LNCaP clone FGC (cell line): ENCODE measurements around the gene GPRIN2.

Experiments used
- DNase-seq: peaks from one replicate; pipeline ENCODE4 v3.0.0-alpha.2; 2011; ENCODE audit warnings: low read depth
- H3K4me3 ChIP-seq: 2 replicates; pipeline ENCODE4 v1.5.1; 2011; ENCODE audit warnings: mild to moderate bottlenecking, low read depth, low read length, control low read depth
- CTCF ChIP-seq: IDR thresholded peaks from 2 replicates; pipeline ENCODE4 v1.5.1; 2012; ENCODE audit warnings: mild to moderate bottlenecking; ENCODE audit not compliant: control insufficient read depth, insufficient read depth; ENCODE audit errors: extremely low read depth

Gene GPRIN2

GRCh38 chr10:46523119-46523961, 33.1 kb downstream of the GPRIN2 start:
- no peak for DNase-seq
- TF ChIP-seq CTCF, result no peak
- no peak overlapping the region for H3K4me3 ChIP-seq

DNA sequence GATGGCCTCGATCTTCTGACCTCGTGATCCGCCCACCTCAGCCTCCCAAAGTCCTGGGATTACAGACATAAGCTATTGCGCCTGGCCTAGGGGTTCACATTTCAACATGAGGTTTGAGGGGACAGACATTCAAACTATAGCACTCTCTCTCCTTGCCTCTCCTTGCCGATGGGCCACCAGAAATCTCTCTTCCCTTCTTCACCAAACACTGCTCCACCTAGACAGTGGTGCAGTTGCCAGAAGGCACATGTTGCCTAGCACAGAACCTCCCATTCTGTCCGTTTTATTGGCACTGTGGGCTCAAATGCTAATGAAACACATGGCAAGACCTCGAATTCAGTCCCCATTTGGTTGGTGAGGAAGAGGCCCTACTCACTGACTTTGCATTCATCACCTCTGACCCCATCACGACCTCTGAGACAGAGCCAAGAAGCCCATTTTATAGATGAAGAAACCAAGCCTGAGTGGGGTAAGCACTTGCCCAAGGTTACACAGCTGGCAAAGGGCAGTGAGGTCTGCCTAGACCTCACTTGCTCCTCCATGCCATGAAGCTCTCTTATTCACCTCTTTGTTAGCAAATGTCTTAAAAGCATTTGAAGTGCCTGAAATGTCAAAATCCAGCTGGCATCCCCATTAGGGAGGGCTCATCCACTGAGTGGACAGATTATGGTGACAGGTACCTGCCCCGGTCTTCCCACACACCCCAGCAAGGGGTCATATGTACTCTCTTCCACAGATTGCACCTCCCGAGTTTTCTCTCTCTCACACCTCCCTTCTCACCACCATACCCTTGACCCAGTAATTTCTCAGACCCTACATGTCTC, 34.0 kb downstream of the GPRIN2 start:
- no peak for TF ChIP-seq CTCF
- H3K4me3 ChIP-seq, result no peak overlapping the region
- no peak for DNase-seq

DNA sequence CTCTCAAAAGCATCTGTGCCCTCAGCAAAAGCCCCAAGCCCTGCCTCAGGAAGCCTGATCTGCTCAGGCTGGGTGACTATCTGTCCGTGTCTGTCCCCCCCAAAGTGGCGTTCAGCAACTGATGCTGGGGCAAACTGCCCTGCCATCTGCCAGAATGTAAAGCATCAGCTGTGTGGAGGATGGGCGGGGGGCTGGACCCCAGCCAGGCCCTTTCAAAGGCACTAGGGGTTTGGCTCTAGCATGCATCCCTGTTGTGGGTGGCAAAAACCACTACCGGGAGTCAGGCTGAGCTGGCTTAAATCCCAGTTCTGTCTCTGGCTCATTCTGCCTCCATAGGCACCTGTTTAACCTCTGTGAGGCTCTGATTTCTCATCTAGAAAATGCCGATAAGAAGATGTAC, 35.5 kb downstream of the GPRIN2 start:
- TF ChIP-seq CTCF, result no peak
- no peak for DNase-seq
- no peak overlapping the region for H3K4me3 ChIP-seq

GRCh38 chr10:46520381-46520780, 36.1 kb downstream of the GPRIN2 start:
- DNase-seq, result no peak
- TF ChIP-seq CTCF, result no peak
- H3K4me3 ChIP-seq, result no peak overlapping the region

DNA sequence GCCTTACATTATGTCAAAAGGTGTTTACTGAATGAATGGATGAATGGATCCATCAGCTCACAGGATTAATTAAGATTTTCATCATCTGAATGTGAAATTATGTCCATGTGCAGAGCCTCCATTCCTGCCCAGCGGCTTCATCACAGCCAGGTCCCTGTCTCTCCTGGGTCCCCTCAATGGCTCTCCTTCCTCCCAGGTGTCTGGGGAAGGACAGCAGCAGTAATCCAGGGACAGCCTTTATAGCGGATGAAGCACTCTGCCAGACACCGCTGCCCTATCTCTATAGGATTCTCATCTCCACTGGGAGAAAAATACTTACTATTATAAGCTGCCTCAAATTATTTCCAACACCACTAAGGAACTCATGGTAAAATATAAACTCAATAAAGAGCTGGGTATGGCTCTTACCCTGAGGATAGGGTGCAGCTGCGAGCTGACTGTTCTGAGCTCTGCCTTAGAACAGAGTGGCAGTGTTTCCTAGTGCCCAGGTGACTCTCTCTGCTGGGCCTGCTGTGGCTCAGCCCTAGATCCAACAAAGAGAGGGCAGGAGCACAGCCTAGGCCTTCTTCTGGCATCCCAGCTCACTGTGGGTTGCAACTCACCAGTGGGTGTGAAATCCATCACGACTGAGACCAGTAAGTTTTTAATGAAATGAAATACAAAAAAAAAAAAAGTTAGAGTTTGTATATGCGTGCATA, 38.3 kb downstream of the GPRIN2 start:
- H3K4me3 ChIP-seq, result no peak overlapping the region
- TF ChIP-seq CTCF, result no peak
- no peak for DNase-seq

- H3K4me3 ChIP-seq, result no peak overlapping the region
- no peak for DNase-seq
- TF ChIP-seq CTCF, result no peak
These were observed 38.9 kb downstream of the GPRIN2 start for GRCh38 chr10:46517541-46517940.
